ENCODE results near the gene TSHZ2.
"Not testable (repeated sequence)": the region's sequence is repeated elsewhere in the genome, so short reads cannot be mapped to it uniquely, and the experiment has no call there.

The TSHZ2 gene

GRCh38 chr20:53365539-53366075, 393.4 kb downstream of the TSHZ2 start:
- DNase-seq: no peak

GRCh38 chr20:53366928-53367327, 394.8 kb downstream of the TSHZ2 start:
- not testable (repeated sequence) for DNase-seq

GRCh38 chr20:53369871-53370270, 397.7 kb downstream of the TSHZ2 start:
- no peak for DNase-seq

- no peak for DNase-seq
These were observed 398.3 kb downstream of the TSHZ2 start for GRCh38 chr20:53370345-53370961.

GRCh38 chr20:53371216-53371615, 399.1 kb downstream of the TSHZ2 start:
- DNase-seq: no peak

GRCh38 chr20:53376021-53376420, 403.9 kb downstream of the TSHZ2 start:
- no peak for DNase-seq

- no peak for DNase-seq
These were observed 407.1 kb downstream of the TSHZ2 start for GRCh38 chr20:53379014-53379832.

- no peak for DNase-seq
These were observed 407.6 kb downstream of the TSHZ2 start for GRCh38 chr20:53379833-53380120.

- DNase-seq: no peak
These were observed 409.6 kb downstream of the TSHZ2 start for GRCh38 chr20:53381568-53382262.

GRCh38 chr20:53382263-53382844, 410.2 kb downstream of the TSHZ2 start:
- DNase-seq: no peak

- DNase-seq: no peak
These were observed 411.8 kb downstream of the TSHZ2 start for GRCh38 chr20:53383916-53384315.

- no peak for DNase-seq
These were observed 412.2 kb downstream of the TSHZ2 start for GRCh38 chr20:53384392-53384791.

GRCh38 chr20:53385941-53386767, 414.0 kb downstream of the TSHZ2 start:
- no peak for DNase-seq

- DNase-seq: no peak
These were observed 416.0 kb downstream of the TSHZ2 start for GRCh38 chr20:53387983-53388675.

- DNase-seq: no peak
These were observed 417.6 kb downstream of the TSHZ2 start for GRCh38 chr20:53389516-53390300.

- DNase-seq: no peak
These were observed 418.6 kb downstream of the TSHZ2 start for GRCh38 chr20:53390770-53391169.

- no peak for DNase-seq
These were observed 422.3 kb downstream of the TSHZ2 start for GRCh38 chr20:53394433-53394832.

- DNase-seq: no peak
These were observed 423.2 kb downstream of the TSHZ2 start for GRCh38 chr20:53395188-53395923.

GRCh38 chr20:53399083-53399482, 426.9 kb downstream of the TSHZ2 start:
- DNase-seq: no peak

- no peak for DNase-seq
These were observed 427.6 kb downstream of the TSHZ2 start for GRCh38 chr20:53399592-53400335.
